Measurements from ENCODE around the gene BTBD17. TPM values are rescaled to one million over a fixed set of nuclear protein-coding genes. Genes with fewer than 3 reads are reported as not detected.

Gene BTBD17
- total RNA-seq, 3 donors from 2014 or later, result 0.17 TPM; not detected in 2

DNA sequence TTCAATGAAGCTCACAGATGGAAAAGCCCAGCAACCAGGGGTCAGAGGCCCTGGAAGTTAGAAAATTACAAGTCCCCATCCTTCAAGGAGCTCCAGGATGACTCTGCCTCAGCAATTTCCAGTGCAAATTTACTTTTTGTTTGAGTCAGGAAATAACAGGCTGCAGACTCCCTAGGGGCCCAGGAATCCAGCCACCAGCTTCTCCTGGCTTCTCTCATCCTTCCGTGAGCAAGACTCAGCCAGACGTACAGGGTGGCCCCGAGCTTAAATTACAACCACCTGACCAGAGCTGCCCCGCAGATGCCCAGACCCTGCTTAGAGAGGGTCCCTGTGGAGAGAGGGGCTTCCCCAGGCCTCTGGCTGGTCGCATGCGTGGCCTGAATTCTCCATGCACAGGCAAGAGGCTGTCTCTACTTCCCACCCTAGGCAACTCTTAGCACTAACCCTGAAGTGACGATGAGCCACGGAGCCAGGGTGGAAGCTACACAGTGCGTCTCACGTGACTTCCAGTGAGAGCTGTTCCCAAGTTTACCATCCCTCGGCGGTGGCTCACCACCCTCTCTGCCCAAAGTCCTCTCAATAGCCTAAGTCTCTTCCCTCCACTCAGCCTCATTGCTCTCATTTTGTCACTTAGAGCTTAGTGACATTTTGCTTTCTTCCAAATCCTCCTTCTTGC lies 32.7 kb upstream of the BTBD17 start:
- H3K4me1 ChIP-seq (ENCODE audit: low read depth), result peaks cover 7% of the 10 kb centered on the region
- H3K4me3 ChIP-seq, result no peak overlapping the region
- ATAC-seq (no peak), DNase-seq (peak in 1 of 3 donors; percentile 39)
- intact Hi-C loops (cut with DNase I, micrococcal nuclease), result no loop called here
- TF ChIP-seq, protein P1, sequence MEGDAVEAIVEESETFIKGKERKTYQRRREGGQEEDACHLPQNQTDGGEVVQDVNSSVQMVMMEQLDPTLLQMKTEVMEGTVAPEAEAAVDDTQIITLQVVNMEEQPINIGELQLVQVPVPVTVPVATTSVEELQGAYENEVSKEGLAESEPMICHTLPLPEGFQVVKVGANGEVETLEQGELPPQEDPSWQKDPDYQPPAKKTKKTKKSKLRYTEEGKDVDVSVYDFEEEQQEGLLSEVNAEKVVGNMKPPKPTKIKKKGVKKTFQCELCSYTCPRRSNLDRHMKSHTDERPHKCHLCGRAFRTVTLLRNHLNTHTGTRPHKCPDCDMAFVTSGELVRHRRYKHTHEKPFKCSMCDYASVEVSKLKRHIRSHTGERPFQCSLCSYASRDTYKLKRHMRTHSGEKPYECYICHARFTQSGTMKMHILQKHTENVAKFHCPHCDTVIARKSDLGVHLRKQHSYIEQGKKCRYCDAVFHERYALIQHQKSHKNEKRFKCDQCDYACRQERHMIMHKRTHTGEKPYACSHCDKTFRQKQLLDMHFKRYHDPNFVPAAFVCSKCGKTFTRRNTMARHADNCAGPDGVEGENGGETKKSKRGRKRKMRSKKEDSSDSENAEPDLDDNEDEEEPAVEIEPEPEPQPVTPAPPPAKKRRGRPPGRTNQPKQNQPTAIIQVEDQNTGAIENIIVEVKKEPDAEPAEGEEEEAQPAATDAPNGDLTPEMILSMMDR (IDR thresholded peaks at IDR 0.05), result no peak
- no peaks in the 10 kb centered on the region for H3K9me3 ChIP-seq
- H3K36me3 ChIP-seq (ENCODE audit: low read depth), result no peaks in the 10 kb centered on the region

DNA sequence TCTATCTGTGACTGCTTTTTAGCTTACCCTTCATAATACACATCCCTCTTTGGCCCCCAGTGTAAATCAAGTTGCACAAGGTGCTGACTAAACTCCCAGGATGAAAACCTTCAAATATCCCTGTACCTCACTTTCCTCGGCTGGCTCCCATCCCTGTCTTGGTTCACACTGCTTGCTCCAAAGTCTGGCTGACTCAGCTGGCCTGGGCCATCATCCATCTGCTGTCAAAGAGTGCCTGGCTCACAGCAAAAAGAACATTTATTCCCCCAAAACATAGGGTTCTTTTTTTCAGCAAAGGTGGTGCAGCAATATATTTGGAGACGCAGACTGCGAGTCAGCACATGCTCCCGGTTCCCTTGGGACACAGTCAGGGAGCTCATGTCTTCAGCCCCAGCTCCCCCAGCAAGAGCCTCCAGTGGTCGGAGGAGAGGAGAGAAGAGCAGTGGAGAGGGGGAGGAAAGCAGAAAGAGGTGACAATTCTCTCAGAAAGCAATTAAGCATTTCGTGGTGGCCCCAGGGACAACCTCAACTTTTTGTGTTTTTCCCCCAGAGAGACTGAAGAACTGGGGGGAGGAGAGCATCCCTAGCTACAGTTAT lies 31.8 kb upstream of the BTBD17 start:
- Histone ChIP-seq H3K4me1 (ENCODE audit: low read depth) (peaks cover 7% of the 10 kb centered on the region), H3K4me3 (no peak overlapping the region), H3K9me3 (no peaks in the 10 kb centered on the region), H3K36me3 (ENCODE audit: low read depth) (no peaks in the 10 kb centered on the region)
- intact Hi-C loops (cut with DNase I, micrococcal nuclease), result no loop called here
- peak in 1 of 3 donors; percentile 21 for DNase-seq
- TF ChIP-seq, protein P1 (IDR thresholded peaks at IDR 0.05), result no peak
- no peak for ATAC-seq

- ATAC-seq, result no peak
- H3K4me1 ChIP-seq (ENCODE audit: low read depth), result peaks cover 8% of the 10 kb centered on the region
- no peaks in the 10 kb centered on the region for H3K9me3 ChIP-seq
- TF ChIP-seq, protein P1 (IDR thresholded peaks at IDR 0.05), result no peak
- H3K36me3 ChIP-seq (ENCODE audit: low read depth), result no peaks in the 10 kb centered on the region
- DNase-seq, result peak in 1 of 3 donors; percentile 14
- intact Hi-C loops (cut with DNase I, micrococcal nuclease), result no loop called here
- H3K4me3 ChIP-seq, result no peak overlapping the region
Observed at GRCh38 chr17:74392848-74393247, 31.2 kb upstream of the BTBD17 start.

- intact Hi-C loops (cut with DNase I, micrococcal nuclease), result no loop called here
- no peak overlapping the region for H3K4me3 ChIP-seq
- peaks cover 15% of the 10 kb centered on the region for H3K4me1 ChIP-seq (ENCODE audit: low read depth)
- H3K36me3 ChIP-seq (ENCODE audit: low read depth), result no peaks in the 10 kb centered on the region
- TF ChIP-seq, protein P1 (IDR thresholded peaks at IDR 0.05), result no peak
- DNase-seq, result peak in 1 of 3 donors; percentile 34
- H3K9me3 ChIP-seq, result no peaks in the 10 kb centered on the region
- peak; percentile 11 for ATAC-seq
Observed at GRCh38 chr17:74391771-74392170, 30.1 kb upstream of the BTBD17 start.

GRCh38 chr17:74390680-74391653 lies 29.3 kb upstream of the BTBD17 start:
- Histone ChIP-seq H3K4me3 (no peak overlapping the region), H3K36me3 (ENCODE audit: low read depth) (no peaks in the 10 kb centered on the region), H3K9me3 (no peaks in the 10 kb centered on the region), H3K4me1 (ENCODE audit: low read depth) (peaks cover 15% of the 10 kb centered on the region)
- intact Hi-C loops (cut with DNase I, micrococcal nuclease), result no loop called here
- no peak for ATAC-seq
- TF ChIP-seq, protein P1 (IDR thresholded peaks at IDR 0.05), result no peak
- peak in 1 of 3 donors; percentile 21 for DNase-seq
